ENCODE data around the gene IFT22.

IFT22 gene

GRCh38 chr7:101278461-101279292, 42.9 kb downstream of the IFT22 start:
- no peak overlapping the region for H3K4me3 ChIP-seq (ENCODE audit: low read depth, low read length)
- TF ChIP-seq, protein P1, sequence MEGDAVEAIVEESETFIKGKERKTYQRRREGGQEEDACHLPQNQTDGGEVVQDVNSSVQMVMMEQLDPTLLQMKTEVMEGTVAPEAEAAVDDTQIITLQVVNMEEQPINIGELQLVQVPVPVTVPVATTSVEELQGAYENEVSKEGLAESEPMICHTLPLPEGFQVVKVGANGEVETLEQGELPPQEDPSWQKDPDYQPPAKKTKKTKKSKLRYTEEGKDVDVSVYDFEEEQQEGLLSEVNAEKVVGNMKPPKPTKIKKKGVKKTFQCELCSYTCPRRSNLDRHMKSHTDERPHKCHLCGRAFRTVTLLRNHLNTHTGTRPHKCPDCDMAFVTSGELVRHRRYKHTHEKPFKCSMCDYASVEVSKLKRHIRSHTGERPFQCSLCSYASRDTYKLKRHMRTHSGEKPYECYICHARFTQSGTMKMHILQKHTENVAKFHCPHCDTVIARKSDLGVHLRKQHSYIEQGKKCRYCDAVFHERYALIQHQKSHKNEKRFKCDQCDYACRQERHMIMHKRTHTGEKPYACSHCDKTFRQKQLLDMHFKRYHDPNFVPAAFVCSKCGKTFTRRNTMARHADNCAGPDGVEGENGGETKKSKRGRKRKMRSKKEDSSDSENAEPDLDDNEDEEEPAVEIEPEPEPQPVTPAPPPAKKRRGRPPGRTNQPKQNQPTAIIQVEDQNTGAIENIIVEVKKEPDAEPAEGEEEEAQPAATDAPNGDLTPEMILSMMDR (IDR thresholded peaks at IDR 0.05; ENCODE audit: insufficient read depth, low read length, missing control alignments), result no peak
- CTCF ChIA-PET, result interaction anchor here (1.2 to 10.8 kb wide), 5 partner anchors 10 to 134 kb away, joined by 3 to 283 read pairs (median 7); no protein-coding TSS in a partner anchor
- no peak for DNase-seq (ENCODE audit: low read depth, low spot score)
- POLR2A ChIA-PET, result no interaction called here

- TF ChIP-seq, protein P1 (IDR thresholded peaks at IDR 0.05; ENCODE audit: insufficient read depth, low read length, missing control alignments), result no peak
- DNase-seq (ENCODE audit: low read depth, low spot score), result no peak
- ChIA-PET POLR2A (no interaction called here), CTCF (interaction anchor here (1.1 to 10.8 kb wide), 3 partner anchors 12 to 133 kb away, joined by 3 to 283 read pairs (median 67); no protein-coding TSS in a partner anchor)
- H3K4me3 ChIP-seq (ENCODE audit: low read depth, low read length), result no peak overlapping the region
These were observed 44.5 kb downstream of the IFT22 start for GRCh38 chr7:101277155-101277554.

DNA sequence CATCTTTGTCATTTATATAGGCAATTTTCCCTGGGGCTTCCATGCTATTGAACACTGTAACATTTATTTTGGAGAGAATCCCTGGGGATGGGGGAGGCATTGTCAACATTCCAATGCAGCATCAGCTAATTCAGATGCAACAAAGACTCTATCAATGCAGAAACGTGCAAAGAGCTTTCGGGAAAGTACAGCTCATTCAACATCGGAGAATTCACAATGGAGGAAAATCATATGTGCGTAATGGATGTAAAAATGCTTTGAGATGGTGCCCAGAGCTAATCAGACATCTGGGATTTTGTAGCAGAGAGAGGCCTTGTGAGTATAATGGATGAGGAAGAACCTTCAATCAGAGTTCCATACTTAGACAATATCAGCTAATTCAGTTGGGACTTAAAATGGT, 48.4 kb downstream of the IFT22 start:
- no peak for DNase-seq (ENCODE audit: low read depth, low spot score)
- TF ChIP-seq, protein P1 (IDR thresholded peaks at IDR 0.05; ENCODE audit: insufficient read depth, low read length, missing control alignments), result no peak
- ChIA-PET POLR2A (interaction anchor here (0.7 kb wide), 1 partner anchor 130 kb away, joined by 3 read pairs; no protein-coding TSS in a partner anchor), CTCF (interaction anchor here (0.7 to 2.7 kb wide), 3 partner anchors 9 to 129 kb away, joined by 3 to 20 read pairs (median 4); no protein-coding TSS in a partner anchor)
- no peak overlapping the region for H3K4me3 ChIP-seq (ENCODE audit: low read depth, low read length)

DNA sequence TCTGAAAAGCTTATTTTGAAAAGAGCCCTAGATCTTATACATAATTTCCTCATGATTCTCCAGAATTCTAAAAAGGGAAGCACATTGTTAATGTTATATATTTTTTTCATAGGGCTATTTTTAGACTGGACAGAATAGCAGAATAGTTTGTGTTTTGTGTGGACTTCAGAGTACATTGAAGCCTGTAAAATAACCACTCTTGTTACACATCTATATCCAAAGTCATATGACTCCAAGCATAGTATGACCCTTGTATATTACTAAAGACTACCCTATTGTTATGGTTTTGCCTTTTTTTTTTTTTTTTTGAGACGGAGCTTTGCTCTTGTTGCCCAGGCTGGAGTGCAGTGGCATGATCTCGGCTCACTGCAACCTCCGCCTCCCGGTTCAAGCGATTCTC, 50.6 kb downstream of the IFT22 start:
- TF ChIP-seq, protein P1 (IDR thresholded peaks at IDR 0.05; ENCODE audit: insufficient read depth, low read length, missing control alignments), result no peak
- no peak for DNase-seq (ENCODE audit: low read depth, low spot score)
- H3K4me3 ChIP-seq (ENCODE audit: low read depth, low read length), result no peak overlapping the region
- ChIA-PET POLR2A (no interaction called here), CTCF (interaction anchor here (1.3 kb wide), 1 partner anchor 12 kb away, joined by 4 read pairs; no protein-coding TSS in a partner anchor)

DNA sequence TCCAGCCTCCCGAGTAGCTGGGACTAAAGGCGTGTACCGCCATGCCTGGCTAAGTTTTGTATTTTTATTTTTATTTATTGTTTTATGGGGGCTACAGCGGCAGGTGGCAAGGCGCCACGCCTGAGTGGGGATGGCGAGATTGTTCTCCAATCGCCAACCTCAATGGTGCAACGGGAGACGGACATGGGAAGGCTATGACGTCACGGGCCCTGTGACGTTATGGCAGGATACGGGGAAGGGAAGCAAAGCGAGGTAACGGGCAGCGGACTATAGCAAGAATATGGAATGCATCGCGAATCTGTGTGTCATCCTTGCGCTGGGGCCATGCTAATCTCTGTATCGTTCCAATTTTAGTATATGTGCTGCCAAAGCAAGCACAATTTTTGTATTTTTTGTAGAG, 51.9 kb downstream of the IFT22 start:
- H3K4me3 ChIP-seq (ENCODE audit: low read depth, low read length), result no peak overlapping the region
- TF ChIP-seq, protein P1 (IDR thresholded peaks at IDR 0.05; ENCODE audit: insufficient read depth, low read length, missing control alignments), result no peak
- ChIA-PET CTCF (interaction anchor here (1.1 to 1.5 kb wide), 2 partner anchors 13 to 15 kb away, joined by 3 to 6 read pairs; no protein-coding TSS in a partner anchor), POLR2A (no interaction called here)
- no peak for DNase-seq (ENCODE audit: low read depth, low spot score)

All from AG04449 (cell line).